Large intestine (tissue), 3 donors: ENCODE data around the gene ITGAV. TPM values are rescaled to one million over a fixed set of nuclear protein-coding genes. Genes with fewer than 3 reads are reported as not detected.
A peak's percentile ranks its signal among the peaks of the same experiment; 100 is the strongest.

ENCODE experiments used
- DNase-seq, 2 donors: peaks; one replicate each; pipeline versions ENCODE4 v3.0.0 to v3.0.0-alpha.2; 2013
- H3K27ac ChIP-seq: one replicate; pipeline ENCODE4 v1.5.1; 2013; ENCODE audit warnings: low read length
- H3K27me3 ChIP-seq: 2 replicates; pipeline ENCODE4 v1.6.1; 2013; ENCODE audit warnings: low read length; ENCODE audit not compliant: control insufficient read depth, insufficient read depth
- H3K36me3 ChIP-seq: 2 replicates; pipeline ENCODE4 v1.6.1; 2013; ENCODE audit warnings: low read length; ENCODE audit not compliant: control insufficient read depth, insufficient read depth
- H3K4me1 ChIP-seq: one replicate; pipeline ENCODE4 v1.6.1; 2013; ENCODE audit warnings: low read length; ENCODE audit not compliant: control insufficient read depth, insufficient read depth
- H3K4me3 ChIP-seq: one replicate; pipeline ENCODE4 v1.5.1; 2013; ENCODE audit warnings: low read length
- H3K9me3 ChIP-seq: one replicate; pipeline ENCODE4 v1.6.1; 2013; ENCODE audit warnings: mild to moderate bottlenecking, low read depth, low read length, moderate library complexity; ENCODE audit not compliant: control insufficient read depth
- whole genome bisulfite sequencing: methylation state at CpG from one replicate; pipeline ENCODE4 v1.1.5; 2013; ENCODE audit warnings: low lambda C conversion rate; ENCODE audit not compliant: insufficient coverage; 5-methylcytosine and 5-hydroxymethylcytosine counted together
- polyA plus RNA-seq: library from polyadenylated mRNA; unstranded; fragments of 120-200 nt; gene quantifications from one replicate; pipeline ENCODE4 v1.2.1, GENCODE V29; 2013

ITGAV gene
- polyA plus RNA-seq, 1 donor, result 46.4 TPM

GRCh38 chr2:186591506-186591890 lies 1.6 kb downstream of the ITGAV start:
- Histone ChIP-seq H3K4me3 (peak overlapping the region; percentile 78), H3K27me3 (no peaks in the 10 kb centered on the region), H3K9me3 (no peaks in the 10 kb centered on the region), H3K4me1 (peaks cover 4% of the 10 kb centered on the region), H3K27ac (no peak overlapping the region), H3K36me3 (no peaks in the 10 kb centered on the region)
- no CpG with 5 or more reads among the region's 3 CpGs for WGBS
- DNase-seq, result no peak

- H3K36me3 ChIP-seq, result no peaks in the 10 kb centered on the region
- peaks cover 4% of the 10 kb centered on the region for H3K4me1 ChIP-seq
- no peak overlapping the region for H3K4me3 ChIP-seq
- H3K27me3 ChIP-seq, result no peaks in the 10 kb centered on the region
- 83% methylated on average over 2 of the region's 5 CpGs for WGBS
- no peaks in the 10 kb centered on the region for H3K9me3 ChIP-seq
- H3K27ac ChIP-seq, result no peak overlapping the region
- no peak for DNase-seq
Observed at GRCh38 chr2:186592137-186592875, 2.5 kb downstream of the ITGAV start.

- H3K27me3 ChIP-seq, result no peaks in the 10 kb centered on the region
- 80% methylated on average over 1 of the region's 3 CpGs for WGBS
- H3K4me1 ChIP-seq, result peaks cover 4% of the 10 kb centered on the region
- H3K36me3 ChIP-seq, result no peaks in the 10 kb centered on the region
- no peaks in the 10 kb centered on the region for H3K9me3 ChIP-seq
- no peak overlapping the region for H3K27ac ChIP-seq
- no peak for DNase-seq
- H3K4me3 ChIP-seq, result no peak overlapping the region
Observed at GRCh38 chr2:186593523-186593922, 3.7 kb downstream of the ITGAV start.

GRCh38 chr2:186594001-186594722 lies 4.3 kb downstream of the ITGAV start:
- 43% methylated on average over 1 of the region's 4 CpGs for WGBS
- DNase-seq, result no peak
- Histone ChIP-seq H3K4me3 (no peak overlapping the region), H3K9me3 (no peaks in the 10 kb centered on the region), H3K36me3 (no peaks in the 10 kb centered on the region), H3K27me3 (no peaks in the 10 kb centered on the region), H3K27ac (no peak overlapping the region), H3K4me1 (peaks cover under 1% of the 10 kb centered on the region)

GRCh38 chr2:186595219-186595618 lies 5.4 kb downstream of the ITGAV start:
- Histone ChIP-seq H3K4me1 (no peaks in the 10 kb centered on the region), H3K9me3 (no peaks in the 10 kb centered on the region), H3K4me3 (no peak overlapping the region), H3K27me3 (no peaks in the 10 kb centered on the region), H3K36me3 (no peaks in the 10 kb centered on the region), H3K27ac (no peak overlapping the region)
- no peak for DNase-seq
- 57% methylated on average over 2 of the region's 2 CpGs for WGBS

GRCh38 chr2:186599186-186599778 lies 9.4 kb downstream of the ITGAV start:
- no peak overlapping the region for H3K27ac ChIP-seq
- H3K27me3 ChIP-seq, result no peaks in the 10 kb centered on the region
- H3K4me1 ChIP-seq, result no peaks in the 10 kb centered on the region
- no CpG with 5 or more reads among the region's 3 CpGs for WGBS
- DNase-seq, result no peak
- no peak overlapping the region for H3K4me3 ChIP-seq
- H3K9me3 ChIP-seq, result no peaks in the 10 kb centered on the region
- peaks cover 11% of the 10 kb centered on the region for H3K36me3 ChIP-seq

- WGBS, result 100% methylated on average over 1 of the region's 1 CpG
- Histone ChIP-seq H3K4me1 (no peaks in the 10 kb centered on the region), H3K9me3 (no peaks in the 10 kb centered on the region), H3K4me3 (no peak overlapping the region), H3K27ac (no peak overlapping the region), H3K36me3 (peaks cover 18% of the 10 kb centered on the region), H3K27me3 (no peaks in the 10 kb centered on the region)
- DNase-seq, result no peak
Observed at GRCh38 chr2:186603286-186603685, 13.4 kb downstream of the ITGAV start.

GRCh38 chr2:186605041-186605440 lies 15.2 kb downstream of the ITGAV start:
- peaks cover 18% of the 10 kb centered on the region for H3K36me3 ChIP-seq
- no peaks in the 10 kb centered on the region for H3K9me3 ChIP-seq
- WGBS, result 60% methylated on average over 1 of the region's 3 CpGs
- no peaks in the 10 kb centered on the region for H3K27me3 ChIP-seq
- no peak overlapping the region for H3K27ac ChIP-seq
- no peak for DNase-seq
- no peaks in the 10 kb centered on the region for H3K4me1 ChIP-seq
- no peak overlapping the region for H3K4me3 ChIP-seq

GRCh38 chr2:186607660-186608324 lies 17.9 kb downstream of the ITGAV start:
- no peaks in the 10 kb centered on the region for H3K27me3 ChIP-seq
- H3K9me3 ChIP-seq, result no peaks in the 10 kb centered on the region
- H3K27ac ChIP-seq, result no peak overlapping the region
- no peaks in the 10 kb centered on the region for H3K4me1 ChIP-seq
- H3K36me3 ChIP-seq, result peaks cover 14% of the 10 kb centered on the region
- no CpG with 5 or more reads among the region's 6 CpGs for whole genome bisulfite sequencing
- H3K4me3 ChIP-seq, result no peak overlapping the region
- DNase-seq, result no peak

GRCh38 chr2:186610785-186611184 lies 20.9 kb downstream of the ITGAV start:
- Histone ChIP-seq H3K4me1 (no peaks in the 10 kb centered on the region), H3K4me3 (no peak overlapping the region), H3K27me3 (no peaks in the 10 kb centered on the region), H3K36me3 (peaks cover 4% of the 10 kb centered on the region), H3K27ac (no peak overlapping the region), H3K9me3 (no peaks in the 10 kb centered on the region)
- no CpG with 5 or more reads among the region's 7 CpGs for WGBS
- no peak for DNase-seq
